ENCODE measurements around the gene CHMP2A.

DNA sequence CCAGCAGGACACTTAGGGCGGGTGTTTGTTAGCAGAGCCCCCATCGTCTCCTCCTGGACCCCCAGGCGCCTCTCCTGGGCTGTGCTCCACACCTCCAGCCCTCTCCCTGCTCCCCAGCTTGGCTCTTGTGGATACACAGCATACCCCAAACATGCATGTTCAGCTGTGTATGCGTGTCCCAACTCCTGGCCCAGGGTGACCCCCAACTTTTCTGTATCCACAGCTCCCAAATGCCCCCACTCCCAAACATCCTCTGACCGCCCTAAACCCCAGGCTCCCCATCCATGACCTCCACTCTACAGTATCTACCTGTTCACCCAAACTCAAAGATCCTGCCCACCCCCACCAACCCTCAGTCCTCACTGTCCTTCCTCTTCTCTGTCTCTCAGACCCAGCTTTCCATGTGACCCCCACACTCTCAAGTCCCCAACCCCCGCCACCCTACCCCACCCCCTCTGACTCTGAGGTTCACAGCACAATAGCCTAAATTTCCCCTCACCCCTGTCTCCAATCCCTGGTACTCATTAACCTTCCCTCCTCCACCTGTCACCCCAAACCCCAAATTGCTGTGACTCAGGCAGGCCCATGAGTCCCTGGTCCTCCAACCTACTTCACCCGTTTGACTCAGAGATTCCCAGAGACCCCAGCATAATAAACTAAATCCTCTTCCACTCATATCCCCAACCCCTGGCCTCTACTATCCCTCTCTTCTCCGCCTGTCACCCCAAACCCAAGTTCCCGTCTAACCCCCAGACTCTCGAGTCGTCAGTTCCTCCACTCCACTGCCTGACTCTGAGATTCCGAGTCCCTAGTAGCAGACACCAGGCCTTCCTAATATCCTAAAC is 2.5 kb upstream of the CHMP2A start:
- TF ChIP-seq CREB3 (CRISPR knock-in tag; IDR thresholded peaks at IDR 0.05) = no peak
- TF ChIP-seq ZNF136 (CRISPR knock-in tag; IDR thresholded peaks at IDR 0.05; ENCODE audit: low read depth) = no peak
- TF ChIP-seq ZBTB43 (CRISPR knock-in tag; conservative IDR thresholded peaks at IDR 0.05) = no peak
- no peak for TF ChIP-seq PREB (CRISPR knock-in tag; IDR thresholded peaks at IDR 0.05)
- TF ChIP-seq ZNF652 (CRISPR knock-in tag; IDR thresholded peaks at IDR 0.05; ENCODE audit: borderline replicate concordance, low read depth) = no peak
- no peak for TF ChIP-seq CTCF (CRISPR knock-in tag; IDR thresholded peaks at IDR 0.05)
- TF ChIP-seq, protein P1, sequence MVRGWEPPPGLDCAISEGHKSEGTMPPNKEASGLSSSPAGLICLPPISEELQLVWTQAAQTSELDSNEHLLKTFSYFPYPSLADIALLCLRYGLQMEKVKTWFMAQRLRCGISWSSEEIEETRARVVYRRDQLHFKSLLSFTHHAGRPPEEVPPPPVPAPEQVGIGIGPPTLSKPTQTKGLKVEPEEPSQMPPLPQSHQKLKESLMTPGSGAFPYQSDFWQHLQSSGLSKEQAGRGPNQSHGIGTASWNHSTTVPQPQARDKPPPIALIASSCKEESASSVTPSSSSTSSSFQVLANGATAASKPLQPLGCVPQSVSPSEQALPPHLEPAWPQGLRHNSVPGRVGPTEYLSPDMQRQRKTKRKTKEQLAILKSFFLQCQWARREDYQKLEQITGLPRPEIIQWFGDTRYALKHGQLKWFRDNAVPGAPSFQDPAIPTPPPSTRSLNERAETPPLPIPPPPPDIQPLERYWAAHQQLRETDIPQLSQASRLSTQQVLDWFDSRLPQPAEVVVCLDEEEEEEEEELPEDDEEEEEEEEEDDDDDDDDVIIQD (CRISPR knock-in tag; IDR thresholded peaks at IDR 0.05; ENCODE audit: low read depth) = no peak
- no peak for TF ChIP-seq YY1 (IDR thresholded peaks at IDR 0.05; ENCODE audit: insufficient read depth, insufficient replicate concordance, low read depth, low read length)
- no peak for TF ChIP-seq EP300 (IDR thresholded peaks at IDR 0.05; ENCODE audit: low read depth in 2 of 2, low read length in 2 of 2)
- no peak for TF ChIP-seq EP300 (CRISPR knock-in tag; IDR thresholded peaks at IDR 0.05; ENCODE audit: borderline replicate concordance)
